ENCODE data around the gene CLEC9A.

CLEC9A gene

DNA sequence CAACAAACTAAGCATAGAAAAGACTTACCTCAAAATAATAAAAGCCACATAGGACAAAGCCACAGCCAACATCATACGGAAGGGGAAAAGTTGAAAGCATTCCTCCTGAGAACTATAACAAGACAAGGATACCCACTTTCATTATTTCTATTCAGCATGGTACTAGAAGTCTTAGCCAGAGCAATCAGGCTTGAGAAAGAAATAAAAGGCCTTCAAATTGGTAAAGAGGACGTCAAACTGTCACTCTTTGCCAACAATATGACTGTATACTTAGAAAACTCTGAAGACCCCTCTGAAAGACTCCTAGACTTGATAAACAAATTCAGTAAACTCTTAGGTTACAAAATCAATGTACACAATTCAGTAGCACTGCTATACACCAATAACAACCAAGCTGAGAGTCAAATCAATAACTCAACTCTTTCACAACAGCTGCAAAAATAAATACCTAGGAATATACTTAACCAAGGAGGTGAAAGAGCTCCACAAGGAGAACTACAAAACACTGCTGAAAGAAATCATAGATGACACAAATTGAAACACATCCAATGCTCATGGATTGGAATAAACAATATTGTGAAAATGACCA is 79.9 kb downstream of the CLEC9A start:
- DNase-seq (ENCODE audit: low read depth), result no peak

DNA sequence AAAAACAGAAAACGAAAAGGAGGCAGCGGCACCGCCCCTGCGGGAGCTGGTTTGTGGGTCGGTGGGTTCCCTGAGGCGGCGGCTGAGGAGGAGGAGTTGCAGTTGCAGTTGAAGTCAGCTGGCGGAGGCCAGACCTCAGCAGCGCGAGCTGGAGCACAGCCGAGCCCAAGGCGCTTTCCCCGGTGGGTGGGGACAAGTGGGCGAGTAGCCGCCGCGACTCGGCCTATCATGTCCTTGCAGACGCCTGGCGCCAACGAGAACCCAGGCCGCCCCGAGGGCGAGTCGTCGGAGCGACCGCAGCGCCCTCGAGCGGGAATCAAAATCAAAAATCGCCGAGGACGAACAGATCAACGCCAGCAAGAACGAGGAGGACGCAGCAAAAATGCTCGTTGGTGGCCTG is 81.0 kb downstream of the CLEC9A start:
- DNase-seq (ENCODE audit: low read depth), result no peak

DNA sequence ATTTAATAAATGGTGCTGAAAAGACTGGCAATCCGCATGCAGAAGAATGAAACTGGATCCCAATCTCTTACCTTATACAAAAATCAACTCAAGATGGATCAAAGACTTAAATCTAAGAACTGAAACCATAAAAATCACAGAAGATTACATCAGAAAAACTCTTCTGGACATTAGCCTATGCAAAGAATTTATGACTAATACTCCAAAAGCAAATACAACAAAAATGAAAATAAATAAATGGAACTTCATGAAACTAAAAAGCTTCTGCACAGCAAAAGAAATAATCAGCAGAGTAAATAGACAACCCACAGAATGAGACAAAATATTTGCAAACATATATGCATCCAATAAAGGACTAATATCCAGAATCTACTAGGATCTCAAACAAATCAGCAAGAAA is 82.6 kb downstream of the CLEC9A start:
- DNase-seq (ENCODE audit: low read depth), result no peak

DNA sequence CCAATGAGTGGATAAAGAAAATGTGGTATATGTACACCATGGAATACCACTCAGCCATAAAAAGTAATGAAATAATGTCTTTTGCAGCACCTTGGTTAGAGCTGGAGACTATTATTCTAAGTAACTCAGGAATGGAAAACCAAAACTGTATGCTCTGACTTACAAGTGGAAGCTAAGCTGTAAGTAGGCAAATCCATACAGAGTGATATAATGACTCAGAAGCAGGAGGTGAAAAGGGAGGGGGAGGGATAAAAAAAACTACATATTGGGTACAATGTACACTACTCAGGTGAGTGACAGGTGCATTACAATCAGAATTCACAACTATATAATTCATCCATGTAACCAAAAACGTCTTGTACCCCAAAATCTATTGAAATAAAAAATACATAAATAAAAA is 83.4 kb downstream of the CLEC9A start:
- DNase-seq (ENCODE audit: low read depth), result no peak

DNA sequence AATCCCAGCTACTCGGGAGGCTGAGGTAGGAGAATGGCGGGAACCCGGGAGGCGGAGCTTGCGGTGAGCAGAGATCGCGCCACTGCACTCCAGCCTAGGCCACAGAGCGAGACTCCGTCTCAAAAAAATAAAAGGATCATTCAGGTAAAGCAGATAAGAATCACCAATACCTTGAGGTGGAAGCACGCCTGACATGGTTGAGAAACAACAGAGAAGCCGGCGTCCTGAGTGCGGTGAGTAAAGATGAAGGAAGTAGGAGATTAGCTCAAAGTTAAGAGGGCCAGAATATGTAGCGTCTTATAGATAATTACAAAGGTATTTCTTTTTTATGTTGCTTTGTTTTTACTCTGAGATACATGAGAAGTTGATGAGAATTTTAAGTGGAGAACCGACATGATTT is 84.8 kb downstream of the CLEC9A start:
- DNase-seq (ENCODE audit: low read depth), result no peak

Data from stimulated activated CD8-positive, alpha-beta memory T cell treated with anti-CD3 and anti-CD28 coated beads, Interleukin-15, amount 100 ng/mL, for 1 hour (primary cell).